HG03439 (cell line): Measurements from ENCODE around the gene THSD4.

Experiments used
- ATAC-seq: cut with Tn5 transposase; IDR thresholded peaks from one replicate; pipeline ENCODE4 v1.9.1; 2021; ENCODE audit warnings: mild to moderate bottlenecking, moderate library complexity; ENCODE audit not compliant: unreplicated experiment

THSD4 gene

DNA sequence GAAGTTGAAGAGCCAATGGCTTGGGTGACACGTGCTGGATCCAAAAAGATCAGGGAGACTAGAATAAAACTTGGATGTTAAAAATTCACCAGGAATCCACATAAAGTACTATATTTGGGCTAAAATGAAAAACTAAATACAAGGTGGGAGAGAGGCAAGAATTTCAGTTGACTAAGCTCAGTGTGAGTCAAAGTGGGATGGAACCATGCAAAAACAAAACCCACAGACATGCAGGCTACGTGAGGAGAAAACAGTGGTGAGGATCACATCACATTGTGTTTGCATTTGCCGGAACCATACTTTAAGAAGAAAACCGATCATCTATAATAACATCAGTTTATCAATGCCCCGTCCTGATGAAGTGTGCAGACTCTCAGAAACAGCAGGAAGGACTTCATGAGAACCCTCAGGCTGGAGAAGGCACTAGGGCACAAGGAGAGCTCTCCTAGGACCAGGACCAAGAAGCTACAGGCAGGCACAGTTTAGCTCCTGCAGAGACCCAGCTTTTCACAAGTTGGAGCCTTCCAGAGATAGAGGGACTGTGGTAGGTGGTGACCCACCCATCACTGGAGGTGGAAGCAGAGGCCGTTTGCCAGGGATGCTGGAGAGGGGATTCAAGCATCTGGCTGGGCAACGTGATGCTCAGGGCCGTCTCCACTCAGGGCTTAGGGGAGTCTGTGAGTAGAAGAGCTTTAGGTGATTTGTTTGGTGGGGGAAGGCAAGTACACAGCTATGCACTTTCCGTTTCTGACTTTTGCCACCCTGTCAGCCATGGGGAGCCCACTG lies 666.1 kb downstream of the THSD4 start:
- ATAC-seq, result no peak

DNA sequence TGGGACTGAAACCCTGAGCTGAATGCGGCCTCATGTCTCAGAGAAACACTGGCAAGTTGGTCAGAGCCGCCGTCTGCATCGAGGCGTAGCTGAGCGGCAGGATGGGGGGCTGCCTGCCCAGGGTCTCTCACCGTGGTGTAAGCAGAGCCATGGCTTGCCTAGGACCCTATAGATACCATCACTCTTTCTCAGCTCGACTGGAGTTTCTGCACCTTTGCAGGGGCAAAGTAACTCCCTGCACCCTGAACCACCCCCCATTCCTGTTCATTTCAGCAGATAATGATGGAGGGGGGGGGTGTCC lies 666.6 kb downstream of the THSD4 start:
- no peak for ATAC-seq

DNA sequence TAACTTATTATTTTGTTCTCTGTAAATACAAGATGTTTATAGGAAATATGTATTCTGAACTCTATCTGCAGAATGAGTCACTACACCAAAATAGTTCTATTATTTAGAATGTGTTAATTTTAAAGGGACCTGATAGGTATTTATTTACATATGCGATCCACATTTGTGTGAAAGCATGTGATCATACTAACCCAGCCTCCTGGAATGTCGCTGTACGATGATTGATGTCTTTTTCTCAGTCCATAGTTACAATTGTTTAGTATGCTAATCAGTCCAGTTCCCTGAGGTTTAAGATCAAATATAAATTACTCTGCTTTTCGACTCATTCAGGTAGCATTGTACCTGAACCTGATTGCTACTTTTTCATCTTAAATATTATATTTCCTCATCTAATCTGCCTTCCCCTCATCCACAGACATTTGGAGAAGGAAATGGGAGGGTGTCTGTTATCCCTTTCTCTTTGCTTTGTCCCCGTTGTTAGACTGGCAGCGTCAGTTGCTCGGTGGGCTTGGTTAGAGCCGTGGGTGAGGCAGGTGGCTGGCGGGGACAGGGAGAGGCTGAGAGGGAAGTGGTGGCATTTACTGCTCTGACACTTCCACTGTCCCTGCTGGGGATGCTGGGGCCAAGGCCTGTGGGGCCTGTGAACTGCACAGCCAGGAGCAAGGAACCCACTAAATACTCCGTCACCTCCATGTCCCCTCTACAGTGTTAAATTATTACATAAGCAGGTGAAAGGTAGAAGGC lies 667.3 kb downstream of the THSD4 start:
- no peak for ATAC-seq

DNA sequence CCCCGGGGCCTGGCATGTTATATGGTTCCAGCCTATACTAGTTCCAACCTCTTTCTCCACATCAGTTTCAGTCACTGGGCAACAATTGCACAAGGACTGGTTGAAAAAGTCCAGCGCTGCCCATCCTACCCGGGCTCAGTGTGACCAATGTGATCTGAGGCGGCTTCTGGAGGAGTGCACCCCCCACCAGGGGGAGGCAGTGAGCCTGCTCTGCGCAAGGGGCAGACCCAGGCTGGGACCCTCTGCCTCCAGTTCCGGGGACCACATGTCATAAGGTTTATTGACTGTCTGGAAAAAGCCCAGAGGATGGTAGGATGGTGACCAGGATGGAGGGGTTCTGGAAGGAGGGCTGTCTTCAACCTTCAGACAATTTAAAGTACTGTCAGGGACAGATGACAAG lies 669.4 kb downstream of the THSD4 start:
- ATAC-seq, result no peak

DNA sequence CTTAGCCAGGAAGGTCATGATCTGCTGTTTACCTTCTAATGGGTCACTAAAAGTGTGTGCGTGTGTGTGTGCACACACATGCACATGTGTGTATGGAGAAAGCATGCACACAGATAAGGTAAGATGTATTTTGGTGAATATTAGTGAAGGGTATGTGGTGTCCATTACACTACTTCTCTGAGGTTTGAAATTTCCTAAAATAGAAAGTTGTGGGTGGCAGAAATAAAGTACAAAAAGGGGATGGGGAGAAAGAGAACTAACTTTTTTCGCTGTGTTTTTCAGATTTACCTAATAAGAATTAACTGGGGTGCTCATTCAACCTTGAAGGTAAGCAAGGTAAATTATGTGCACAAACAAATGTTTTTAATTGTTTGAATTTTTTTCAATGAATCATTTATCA lies 670.7 kb downstream of the THSD4 start:
- ATAC-seq, result no peak

DNA sequence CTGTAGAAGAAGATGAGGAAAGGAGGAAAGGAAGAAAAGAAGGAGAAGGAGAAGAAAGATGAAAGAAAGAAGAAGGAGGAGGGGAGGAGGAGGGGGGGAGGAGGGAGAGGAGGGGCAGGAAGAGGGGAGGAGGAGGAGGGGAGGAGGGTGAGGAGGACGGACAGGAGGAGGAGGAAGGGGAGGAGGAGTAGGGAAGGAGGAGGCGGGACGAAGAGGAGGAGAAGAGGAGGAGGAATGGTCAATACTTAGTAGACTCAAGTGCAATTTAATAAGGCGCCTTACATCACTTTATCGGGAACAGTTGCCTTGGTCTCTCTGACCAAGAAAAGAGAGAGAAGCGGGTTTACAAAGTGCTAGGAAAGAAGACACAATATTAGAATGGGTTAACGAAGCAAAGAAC lies 671.4 kb downstream of the THSD4 start:
- no peak for ATAC-seq

DNA sequence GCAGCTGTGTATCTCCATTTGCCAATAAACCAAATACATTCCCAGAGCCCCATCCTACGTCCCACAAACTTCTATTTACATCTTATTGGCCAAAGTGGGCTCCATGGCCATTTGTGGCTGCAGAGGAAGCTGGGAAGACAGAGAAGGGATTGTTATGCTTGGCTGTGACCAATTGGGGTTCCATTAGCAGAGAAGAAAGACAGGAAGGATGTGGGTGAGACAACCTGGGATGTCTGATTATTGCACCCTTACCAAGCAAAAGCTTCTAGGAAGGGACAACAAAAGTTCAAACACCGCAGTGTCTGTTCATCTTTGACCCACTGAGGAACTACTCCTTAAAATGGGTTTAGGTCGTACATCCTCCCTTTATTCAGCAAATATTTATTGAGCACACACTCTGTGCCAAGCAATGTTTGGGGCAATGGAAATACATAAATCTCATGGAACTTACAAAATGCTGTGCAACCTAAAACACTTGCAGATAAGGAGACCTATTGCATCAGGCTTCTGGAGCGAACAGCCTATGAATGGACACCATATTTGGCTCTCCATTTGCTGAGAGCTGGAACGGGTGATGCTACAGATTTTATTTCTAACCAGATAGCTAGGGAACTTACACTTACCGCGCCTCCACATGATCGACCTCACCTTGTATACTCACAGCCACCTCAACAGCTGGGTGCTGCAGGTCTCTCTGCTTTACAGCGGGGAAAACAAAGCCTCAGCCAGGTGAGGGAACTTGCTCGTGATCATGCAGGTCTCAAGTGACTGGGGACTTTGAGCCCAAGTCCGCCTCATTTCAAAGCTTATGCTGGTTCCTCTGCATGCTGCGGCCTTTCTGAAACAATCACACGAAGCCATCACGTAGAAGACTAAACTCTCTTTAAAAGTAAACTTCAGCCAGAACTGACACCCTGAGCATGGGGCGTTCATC lies 673.6 kb downstream of the THSD4 start:
- no peak for ATAC-seq

DNA sequence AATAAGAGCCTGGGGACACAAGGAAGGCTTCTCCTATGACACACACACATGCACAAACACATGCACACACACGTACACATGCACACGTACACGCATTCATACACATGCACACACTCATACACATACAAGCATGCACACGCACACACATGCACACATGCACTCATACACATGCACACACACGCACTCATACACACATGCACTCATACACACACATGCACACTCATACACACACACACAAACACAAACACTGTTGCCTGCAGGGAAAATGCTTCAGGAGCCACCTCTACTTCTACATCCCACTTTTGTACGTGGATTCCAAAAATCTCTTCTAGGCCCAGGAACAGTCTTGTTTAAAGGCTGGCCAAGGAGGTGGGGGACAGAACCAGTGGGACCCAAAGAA lies 674.3 kb downstream of the THSD4 start:
- no peak for ATAC-seq

DNA sequence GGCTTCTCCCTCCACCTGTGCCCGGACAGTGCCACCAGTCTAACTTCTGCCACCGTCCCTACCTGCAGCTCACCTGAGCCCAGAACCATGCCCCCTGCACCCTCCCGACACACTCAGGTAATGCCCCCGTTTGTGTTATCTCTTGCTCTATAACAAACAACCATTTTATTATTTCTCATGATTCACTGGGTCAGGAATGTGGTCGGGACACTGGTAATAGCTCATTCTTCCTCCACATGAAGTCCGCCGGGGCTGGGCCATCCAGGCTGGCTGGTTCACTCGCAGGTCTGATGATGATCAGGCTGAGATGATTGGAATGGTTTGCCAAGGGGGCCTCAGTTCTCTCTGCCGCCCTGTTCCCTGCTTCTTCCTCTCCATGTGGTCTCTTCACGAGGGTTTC lies 674.8 kb downstream of the THSD4 start:
- ATAC-seq, result no peak

DNA sequence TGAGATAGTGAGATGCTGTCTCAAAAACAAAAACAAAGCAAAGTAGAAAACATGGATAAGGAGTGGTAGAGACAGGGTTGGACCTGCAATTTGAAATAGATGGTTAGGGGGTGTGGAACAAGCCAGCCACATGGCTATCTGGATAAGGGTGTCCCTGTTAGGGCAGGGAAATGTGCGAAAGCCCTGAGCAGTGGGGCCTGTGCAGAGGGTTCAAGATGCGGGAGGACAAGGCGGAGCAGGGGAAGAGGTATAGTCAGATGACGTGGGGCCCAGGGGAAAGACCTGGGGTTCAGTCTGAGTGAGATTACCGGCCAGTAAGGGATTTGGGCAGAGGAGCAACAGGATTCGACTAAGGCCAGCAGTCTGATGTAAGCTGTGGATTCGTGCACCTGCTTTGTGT lies 676.7 kb downstream of the THSD4 start:
- no peak for ATAC-seq

DNA sequence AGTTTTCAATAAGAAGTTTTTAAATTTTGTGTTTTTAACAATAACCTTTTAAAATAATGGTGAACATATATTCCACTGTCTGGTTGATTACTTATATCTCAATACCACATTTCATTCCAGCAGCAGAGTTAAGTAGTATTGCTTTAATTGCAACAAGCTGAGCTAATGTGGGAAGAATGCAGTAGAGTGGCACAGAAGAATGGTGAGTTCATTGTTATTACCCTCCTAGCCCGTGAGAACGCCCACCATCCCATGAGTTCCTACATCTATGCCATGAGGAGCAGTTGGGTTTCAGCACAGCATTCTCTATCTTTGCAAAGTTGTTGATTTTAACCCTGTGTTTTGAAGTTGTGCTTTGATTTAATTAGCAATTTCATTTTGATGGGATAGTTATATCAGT lies 677.2 kb downstream of the THSD4 start:
- ATAC-seq, result no peak

DNA sequence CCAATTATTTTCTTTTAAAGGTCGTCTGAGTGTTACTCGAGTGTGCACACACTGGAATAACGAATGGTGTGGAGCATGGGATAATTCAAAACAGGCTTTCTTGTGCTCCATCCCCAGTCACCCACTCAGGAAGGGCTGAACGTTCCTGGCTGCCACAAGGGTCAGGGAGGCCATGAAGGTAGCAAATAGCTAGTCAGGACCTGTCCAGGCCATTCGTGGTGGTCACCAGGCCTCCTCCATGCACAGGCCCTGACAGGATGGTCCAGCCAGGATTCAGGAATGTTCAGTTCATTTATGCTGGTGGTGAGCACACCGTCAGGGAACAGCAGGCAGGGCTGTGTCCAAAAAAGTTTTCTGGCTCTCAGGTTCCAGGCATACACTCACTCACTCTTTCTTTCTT lies 683.4 kb downstream of the THSD4 start:
- ATAC-seq, result no peak

DNA sequence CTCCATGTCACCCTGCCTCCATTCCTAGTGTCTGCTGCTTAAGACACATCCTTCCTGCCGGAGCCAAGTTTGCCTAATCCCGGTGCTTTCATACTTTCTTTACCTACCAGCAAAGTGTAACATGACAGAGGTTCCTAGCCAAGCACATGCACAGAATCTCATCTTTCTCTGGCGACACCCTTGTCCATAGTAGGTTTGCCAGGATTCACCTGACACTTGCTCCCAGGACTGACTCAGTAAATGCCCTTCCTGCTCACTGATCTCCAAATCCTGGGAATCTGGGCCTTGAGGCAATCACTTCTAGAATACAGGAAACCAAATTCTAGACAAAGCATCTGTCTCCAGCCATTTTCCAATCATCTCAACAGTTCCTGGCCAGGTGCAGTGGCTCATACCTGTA lies 684.9 kb downstream of the THSD4 start:
- no peak for ATAC-seq

DNA sequence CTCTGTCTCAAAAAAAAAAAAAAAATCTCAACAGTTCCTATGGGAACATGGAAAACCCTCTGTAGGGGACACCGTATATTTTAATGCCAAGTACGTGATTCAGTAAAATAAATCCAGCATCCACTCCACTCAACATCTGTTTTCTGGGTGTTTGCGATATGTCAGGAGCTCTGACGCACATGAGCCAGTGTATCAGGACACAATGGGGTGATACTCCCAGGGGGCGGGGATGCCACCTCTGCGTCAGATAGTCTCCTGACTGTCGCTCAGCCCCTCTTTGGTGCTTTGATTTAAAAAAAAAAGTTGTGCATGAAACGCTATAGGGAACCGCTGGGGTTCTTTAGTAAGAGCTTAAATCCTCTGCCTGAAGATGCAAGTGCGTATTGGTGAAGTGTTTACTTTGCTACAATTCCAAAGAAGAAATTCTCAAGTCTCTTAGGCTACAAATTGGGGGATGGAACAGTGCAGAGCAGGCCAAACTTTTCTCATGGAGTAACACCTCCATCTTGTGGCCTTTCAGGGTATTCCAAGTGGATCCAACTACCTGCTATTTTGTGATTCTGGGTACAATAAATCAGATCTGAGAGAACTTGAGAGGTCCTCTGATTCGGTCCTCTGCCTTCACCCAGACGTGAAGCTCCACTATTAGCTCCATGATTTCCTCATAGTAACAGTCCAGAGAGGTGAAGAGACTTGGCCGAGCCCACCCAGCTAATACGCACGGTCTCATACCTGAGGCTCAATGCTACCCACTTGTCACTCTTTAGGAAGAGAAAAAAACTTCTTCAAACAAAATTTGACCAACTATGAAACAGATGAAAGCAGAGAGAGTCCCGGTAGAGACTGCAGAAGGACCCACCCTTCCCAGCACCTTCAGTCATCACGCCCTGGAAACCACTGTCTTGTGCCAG lies 685.8 kb downstream of the THSD4 start:
- ATAC-seq, result no peak

DNA sequence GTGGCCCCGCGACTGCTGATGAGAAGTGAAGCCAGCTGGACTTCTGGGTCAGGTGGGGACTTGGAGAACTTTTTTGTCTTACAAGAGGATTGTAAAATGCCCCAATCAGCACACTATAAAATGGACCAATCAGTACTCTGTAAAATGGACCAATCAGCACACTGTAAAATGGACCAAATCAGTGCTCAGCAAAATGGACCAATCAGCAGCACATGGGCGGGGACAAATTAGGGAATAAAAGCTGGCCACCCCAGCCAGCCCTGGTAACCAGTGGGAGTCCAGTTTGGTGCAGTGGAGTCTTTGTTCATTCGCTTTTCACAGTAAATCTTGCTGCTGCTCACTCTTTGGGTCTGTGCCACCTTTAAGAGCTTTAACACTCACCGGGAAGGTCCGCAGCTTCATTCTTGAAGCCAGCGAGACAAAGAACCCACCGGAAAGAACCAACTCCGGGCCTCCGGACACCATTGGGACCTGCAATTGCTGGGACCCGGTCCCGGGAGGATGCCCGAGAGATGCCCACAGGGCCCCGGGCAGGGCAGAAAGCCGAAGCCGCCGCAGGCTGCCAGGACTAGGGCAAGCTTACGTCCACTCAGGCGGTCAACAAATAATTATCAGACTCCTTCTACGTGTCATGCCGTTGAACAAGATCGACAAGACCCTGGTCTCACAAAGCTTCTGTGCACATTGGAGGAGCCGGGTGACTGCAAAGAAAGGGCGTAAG lies 686.8 kb downstream of the THSD4 start:
- no peak for ATAC-seq

DNA sequence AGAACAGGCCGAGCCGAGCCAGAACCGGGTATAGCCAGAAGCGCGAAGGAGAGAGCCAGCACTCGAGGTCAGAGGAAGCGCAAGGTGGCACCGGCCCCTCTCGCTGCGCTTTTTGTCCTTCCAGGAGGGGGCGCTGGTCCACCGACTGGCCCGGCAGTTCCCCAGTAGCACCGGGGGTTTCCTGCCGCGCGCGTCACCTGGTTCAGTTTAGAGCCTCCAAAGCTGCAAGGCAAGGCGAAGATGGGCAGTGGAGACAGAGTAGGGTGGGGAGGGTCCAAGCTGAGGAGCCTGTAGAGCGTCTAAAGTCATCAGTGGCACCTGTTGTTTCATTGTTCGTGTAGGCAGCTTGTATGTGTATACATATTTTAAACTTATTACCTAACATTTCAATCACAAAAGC lies 687.5 kb downstream of the THSD4 start:
- no peak for ATAC-seq

DNA sequence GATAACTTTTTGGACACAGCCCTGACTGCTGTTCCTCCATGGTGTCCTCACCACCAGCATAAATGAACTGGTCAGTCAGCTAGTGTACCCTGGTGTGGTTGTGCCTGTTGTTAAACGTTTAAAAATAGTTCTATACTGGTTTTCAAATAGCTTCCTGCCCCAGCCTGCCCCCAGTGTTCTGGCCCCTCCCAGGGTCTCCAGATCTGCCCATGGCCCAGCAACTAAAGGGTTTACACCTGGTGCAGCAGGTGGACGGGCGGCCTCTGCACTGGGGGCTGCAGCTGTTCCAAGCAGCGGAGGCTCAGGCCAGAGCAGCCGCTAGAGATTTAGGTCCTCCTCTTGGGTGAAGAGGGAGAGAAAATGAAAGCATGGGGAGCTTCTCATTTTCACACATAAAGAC lies 689.0 kb downstream of the THSD4 start:
- no peak for ATAC-seq

DNA sequence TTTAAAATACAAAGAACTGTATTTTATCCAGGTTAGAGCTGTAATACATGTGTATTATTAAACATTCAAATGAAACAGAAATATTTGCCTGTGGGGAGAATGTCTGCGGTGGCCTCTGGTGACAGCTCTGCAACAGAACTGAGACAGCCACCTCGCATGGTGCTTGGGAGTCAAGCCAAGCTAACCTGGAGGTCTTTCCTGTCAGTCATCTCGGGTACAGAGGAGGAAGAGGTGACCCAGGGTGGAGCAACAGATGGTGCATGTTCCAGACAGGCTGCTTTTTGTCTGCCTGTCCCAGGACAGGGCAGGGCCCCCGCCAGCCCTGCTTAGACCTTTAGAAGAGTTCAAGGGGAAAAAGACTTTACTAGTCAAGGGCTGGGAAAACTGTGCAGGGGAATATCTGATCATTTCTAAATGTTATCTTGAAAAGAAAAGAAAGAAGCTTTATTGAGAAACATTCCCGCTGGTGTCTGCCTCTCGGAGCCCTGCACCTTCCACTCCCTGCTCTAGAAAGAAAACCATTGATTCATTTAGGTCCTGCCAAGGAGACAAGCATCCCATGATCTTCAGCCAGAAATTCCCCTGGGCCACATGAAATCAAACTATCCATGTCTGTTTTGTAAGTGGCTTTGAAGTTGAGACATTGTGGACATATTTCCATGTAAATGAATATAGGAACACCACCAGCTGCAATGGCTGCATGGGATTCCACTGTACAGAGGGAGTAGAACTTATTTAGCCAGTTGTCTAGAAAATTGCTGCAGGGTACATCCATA lies 689.6 kb downstream of the THSD4 start:
- no peak for ATAC-seq

DNA sequence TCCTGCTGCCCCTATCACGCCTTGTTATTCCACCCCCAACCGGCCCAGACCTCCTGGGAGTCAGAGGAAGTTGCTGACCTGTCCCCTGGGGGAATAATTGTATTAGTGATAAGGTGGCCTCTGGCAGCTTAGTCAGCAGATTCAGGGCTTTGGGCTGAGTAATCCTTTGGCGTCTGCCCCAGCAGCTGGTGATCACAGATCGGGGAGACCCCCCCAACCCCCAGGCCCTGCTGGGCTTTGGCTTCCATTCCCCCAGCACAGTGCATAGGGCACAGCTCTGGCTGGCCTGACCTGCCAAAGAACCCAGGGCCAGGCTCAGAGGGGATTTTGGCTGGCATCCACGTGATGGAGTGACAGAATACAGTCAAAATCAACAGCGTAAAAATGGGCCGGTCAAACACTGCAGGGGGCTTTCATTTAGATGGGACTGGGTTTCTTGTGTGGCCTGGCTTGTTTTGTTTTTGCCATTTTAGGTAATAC lies 691.2 kb downstream of the THSD4 start:
- no peak for ATAC-seq
